A673 (cell line): ENCODE measurements around the gene LRRC9. TPM values are rescaled to one million over a fixed set of nuclear protein-coding genes. Genes with fewer than 3 reads are reported as not detected.

Source experiments
- BruUV-seq: library from RNA; stranded (reverse); fragments of 400-500 nt; replicated peaks from 2 replicates; lab custom pipeline; 2021; lab: Mats Ljungman, UMichigan
- CTCF ChIA-PET: fragments of 300-600 bp; sonication (Branson Sonifier 250); formaldehyde crosslinking; loops from one replicate; lab custom pipeline; 2022; ENCODE audit warnings: antibody characterized with exemption; lab: Charles Lee
- POLR2A ChIA-PET: fragments of 300-600 bp; sonication (Branson Sonifier 250); formaldehyde crosslinking; loops from one replicate; lab custom pipeline; 2022; ENCODE audit warnings: antibody characterized with exemption; ENCODE audit not compliant: low non-redundant PET; lab: Charles Lee
- DNase-seq: peaks from one replicate; pipeline ENCODE4 v3.0.0-alpha.2; 2015; ENCODE audit warnings: low spot score
- H3K27ac ChIP-seq: fragments of 200-600 bp; sonication (generic); 2 replicates; pipeline ENCODE4 v1.5.1; 2016; ENCODE audit warnings: mixed run types, low read depth, mild to moderate bottlenecking, mixed read lengths, antibody characterized with exemption, low read length; ENCODE audit not compliant: poor library complexity, severe bottlenecking
- H3K27me3 ChIP-seq: fragments of 200-600 bp; sonication (generic); replicated peaks from 2 replicates; pipeline ENCODE4 v1.6.1; 2017; ENCODE audit warnings: mixed run types, low read depth, mild to moderate bottlenecking, mixed read lengths, antibody characterized with exemption, low read length; ENCODE audit not compliant: insufficient read depth, poor library complexity
- H3K36me3 ChIP-seq: fragments of 200-600 bp; sonication (generic); 2 replicates; pipeline ENCODE4 v1.6.1; 2016; ENCODE audit warnings: mixed run types, mild to moderate bottlenecking, mixed read lengths, antibody characterized with exemption, low read length; ENCODE audit not compliant: insufficient read depth, poor library complexity, severe bottlenecking
- H3K4me1 ChIP-seq: fragments of 200-600 bp; sonication (generic); 2 replicates; pipeline ENCODE4 v1.6.1; 2017; ENCODE audit warnings: mixed run types, mild to moderate bottlenecking, mixed read lengths, antibody characterized with exemption, low read length; ENCODE audit not compliant: insufficient read depth, poor library complexity, severe bottlenecking
- H3K4me3 ChIP-seq: fragments of 200-600 bp; sonication (generic); 2 replicates; pipeline ENCODE4 v1.5.1; 2016; ENCODE audit warnings: low read depth, mixed run types, mild to moderate bottlenecking, mixed read lengths, low read length; ENCODE audit not compliant: poor library complexity, severe bottlenecking
- H3K9me3 ChIP-seq: fragments of 200-600 bp; sonication (generic); 2 replicates; pipeline ENCODE4 v1.6.1; 2016; ENCODE audit warnings: mixed run types, low read depth, mild to moderate bottlenecking, mixed read lengths, antibody characterized with exemption, low read length; ENCODE audit not compliant: poor library complexity, severe bottlenecking
- EZH2 ChIP-seq: fragments of 200-600 bp; sonication (generic); IDR thresholded peaks from 2 replicates; pipeline ENCODE4 v1.6.1; 2017; ENCODE audit warnings: borderline replicate concordance, low read depth, mild to moderate bottlenecking, mixed read lengths, antibody characterized with exemption, low read length; ENCODE audit not compliant: poor library complexity, severe bottlenecking
- intact Hi-C: fragments of 100-400 bp; cut with micrococcal nuclease; formaldehyde crosslinking; loops from one replicate; pipeline ENCODE4 v1.10.0; 2022; ENCODE audit not compliant: unreplicated experiment
- total RNA-seq: library from RNA; stranded (reverse); gene quantifications from 2 replicates; pipeline ENCODE4 v1.2.3, GENCODE V29; 2021
- TF ChIP-seq, protein P1 (sequence below): fragments of 300-800, 200-600 bp; sonication (generic); conservative IDR thresholded peaks from 2 replicates; pipeline ENCODE4 v1.5.1; 2017; ENCODE audit warnings: low read depth, mild to moderate bottlenecking, antibody characterized with exemption, low read length, moderate library complexity, mixed read lengths

LRRC9 gene
- total RNA-seq, 1 experiment from 2014 or later = not detected

DNA sequence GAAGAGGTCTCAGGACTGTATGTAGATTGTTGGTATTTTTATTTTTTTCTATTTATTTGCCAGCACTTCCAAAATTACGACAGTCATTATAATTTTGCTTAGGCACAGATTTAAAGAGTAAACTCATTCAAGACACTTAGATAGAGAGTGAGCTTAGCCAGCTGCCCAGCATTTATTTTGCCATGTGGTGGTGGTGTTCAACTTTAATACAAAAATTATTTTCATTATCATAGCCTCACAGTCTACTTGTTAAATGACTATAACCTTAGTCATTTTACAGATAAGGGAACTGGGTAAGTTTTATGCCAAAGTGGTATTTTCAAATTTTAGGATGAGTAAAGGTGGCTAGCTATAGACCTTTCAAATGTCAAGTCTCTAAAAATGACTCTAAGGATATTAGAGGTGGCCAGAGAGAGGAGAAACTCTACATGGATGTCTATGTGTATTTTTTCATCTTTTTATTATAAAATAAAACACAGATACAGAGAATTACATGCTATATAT, 66.7 kb downstream of the LRRC9 start:
- Histone ChIP-seq H3K27me3 (no peaks in the 10 kb centered on the region), H3K4me3 (no peak overlapping the region), H3K4me1 (no peaks in the 10 kb centered on the region), H3K27ac (no peak overlapping the region), H3K36me3 (no peaks in the 10 kb centered on the region), H3K9me3 (peaks cover 7% of the 10 kb centered on the region)
- no peak for DNase-seq
- TF ChIP-seq, protein P1, sequence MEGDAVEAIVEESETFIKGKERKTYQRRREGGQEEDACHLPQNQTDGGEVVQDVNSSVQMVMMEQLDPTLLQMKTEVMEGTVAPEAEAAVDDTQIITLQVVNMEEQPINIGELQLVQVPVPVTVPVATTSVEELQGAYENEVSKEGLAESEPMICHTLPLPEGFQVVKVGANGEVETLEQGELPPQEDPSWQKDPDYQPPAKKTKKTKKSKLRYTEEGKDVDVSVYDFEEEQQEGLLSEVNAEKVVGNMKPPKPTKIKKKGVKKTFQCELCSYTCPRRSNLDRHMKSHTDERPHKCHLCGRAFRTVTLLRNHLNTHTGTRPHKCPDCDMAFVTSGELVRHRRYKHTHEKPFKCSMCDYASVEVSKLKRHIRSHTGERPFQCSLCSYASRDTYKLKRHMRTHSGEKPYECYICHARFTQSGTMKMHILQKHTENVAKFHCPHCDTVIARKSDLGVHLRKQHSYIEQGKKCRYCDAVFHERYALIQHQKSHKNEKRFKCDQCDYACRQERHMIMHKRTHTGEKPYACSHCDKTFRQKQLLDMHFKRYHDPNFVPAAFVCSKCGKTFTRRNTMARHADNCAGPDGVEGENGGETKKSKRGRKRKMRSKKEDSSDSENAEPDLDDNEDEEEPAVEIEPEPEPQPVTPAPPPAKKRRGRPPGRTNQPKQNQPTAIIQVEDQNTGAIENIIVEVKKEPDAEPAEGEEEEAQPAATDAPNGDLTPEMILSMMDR = no peak
- ChIA-PET POLR2A (no interaction called here), CTCF (no interaction called here)
- BruUV-seq = no TSS peak
- intact Hi-C loops = no loop called here

DNA sequence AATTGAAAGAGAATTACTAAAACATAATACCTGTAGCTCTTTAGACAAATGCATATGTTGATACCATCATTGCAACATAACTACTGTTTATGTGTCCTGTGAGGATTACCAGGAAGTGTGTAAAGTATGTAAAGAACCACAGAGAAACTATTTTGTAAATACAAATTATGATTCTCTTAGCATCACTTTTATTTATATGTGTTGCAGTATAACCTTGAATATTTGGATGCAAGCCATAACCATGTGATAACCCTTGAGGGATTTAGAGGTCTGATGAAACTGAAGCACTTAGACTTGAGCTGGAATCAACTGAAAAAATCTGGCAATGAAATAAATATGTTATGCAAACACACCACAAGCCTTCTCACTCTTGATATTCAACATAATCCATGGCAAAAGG, 77.5 kb downstream of the LRRC9 start:
- CTCF ChIA-PET = no interaction called here
- POLR2A ChIA-PET = no interaction called here

DNA sequence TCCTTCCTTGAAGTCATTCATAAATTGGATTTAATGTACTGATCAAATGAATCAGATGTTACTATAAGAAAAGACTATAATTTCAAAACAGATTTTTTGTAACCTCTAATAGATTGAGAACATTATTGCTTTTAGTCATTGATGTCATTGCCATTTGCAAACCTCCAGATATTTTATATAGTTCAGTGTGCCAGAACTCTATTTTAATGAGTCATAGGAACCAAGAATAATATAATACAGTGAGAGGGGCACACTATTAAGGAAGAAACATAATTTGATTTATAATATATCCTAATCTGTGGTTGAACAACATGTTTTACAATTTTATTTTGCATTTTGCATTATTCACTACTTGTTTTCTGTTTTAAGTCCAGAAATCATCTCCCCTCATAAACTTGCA, 78.0 kb downstream of the LRRC9 start:
- H3K4me3 ChIP-seq = no peak overlapping the region
- no peaks in the 10 kb centered on the region for H3K9me3 ChIP-seq
- H3K27ac ChIP-seq = no peak overlapping the region
- H3K36me3 ChIP-seq = no peaks in the 10 kb centered on the region
- H3K27me3 ChIP-seq = no peaks in the 10 kb centered on the region
- TF ChIP-seq, protein P1 = no peak
- no peak for TF ChIP-seq EZH2
- BruUV-seq = no TSS peak
- intact Hi-C loops = no loop called here
- no peak for DNase-seq
- POLR2A ChIA-PET = no interaction called here
- CTCF ChIA-PET = no interaction called here
- no peaks in the 10 kb centered on the region for H3K4me1 ChIP-seq

More for the DNA sequence above, 77.5 kb downstream of the LRRC9 start:
- intact Hi-C loops = no loop called here
- Histone ChIP-seq H3K4me1 (no peaks in the 10 kb centered on the region), H3K36me3 (no peaks in the 10 kb centered on the region), H3K4me3 (no peak overlapping the region), H3K9me3 (no peaks in the 10 kb centered on the region), H3K27me3 (no peaks in the 10 kb centered on the region), H3K27ac (no peak overlapping the region)
- no TSS peak for BruUV-seq
- DNase-seq = peak; percentile 9
- TF ChIP-seq, protein P1 = no peak
- no peak for TF ChIP-seq EZH2
